Mammary epithelial cell (primary cell): ENCODE measurements around the gene E2F2.

Experiments
- EZH2 ChIP-seq: IDR thresholded peaks from 2 replicates; pipeline ENCODE4 v1.6.1; 2012; ENCODE audit warnings: low read length, inconsistent platforms, borderline replicate concordance
- TF ChIP-seq, protein P1 (sequence below), 2 donors: IDR thresholded peaks in 1 of 2; conservative IDR thresholded peaks in 1 of 2; 2 replicates each; pipeline ENCODE4 v1.5.1; 2011 to 2012; ENCODE audit warnings: inconsistent platforms in 2 of 2, low read length in 2 of 2, mild to moderate bottlenecking in 2 of 2, control low read depth in 1 of 2, low read depth in 1 of 2; ENCODE audit not compliant: insufficient read depth in 1 of 2; ENCODE audit errors: extremely low read depth in 1 of 2

DNA sequence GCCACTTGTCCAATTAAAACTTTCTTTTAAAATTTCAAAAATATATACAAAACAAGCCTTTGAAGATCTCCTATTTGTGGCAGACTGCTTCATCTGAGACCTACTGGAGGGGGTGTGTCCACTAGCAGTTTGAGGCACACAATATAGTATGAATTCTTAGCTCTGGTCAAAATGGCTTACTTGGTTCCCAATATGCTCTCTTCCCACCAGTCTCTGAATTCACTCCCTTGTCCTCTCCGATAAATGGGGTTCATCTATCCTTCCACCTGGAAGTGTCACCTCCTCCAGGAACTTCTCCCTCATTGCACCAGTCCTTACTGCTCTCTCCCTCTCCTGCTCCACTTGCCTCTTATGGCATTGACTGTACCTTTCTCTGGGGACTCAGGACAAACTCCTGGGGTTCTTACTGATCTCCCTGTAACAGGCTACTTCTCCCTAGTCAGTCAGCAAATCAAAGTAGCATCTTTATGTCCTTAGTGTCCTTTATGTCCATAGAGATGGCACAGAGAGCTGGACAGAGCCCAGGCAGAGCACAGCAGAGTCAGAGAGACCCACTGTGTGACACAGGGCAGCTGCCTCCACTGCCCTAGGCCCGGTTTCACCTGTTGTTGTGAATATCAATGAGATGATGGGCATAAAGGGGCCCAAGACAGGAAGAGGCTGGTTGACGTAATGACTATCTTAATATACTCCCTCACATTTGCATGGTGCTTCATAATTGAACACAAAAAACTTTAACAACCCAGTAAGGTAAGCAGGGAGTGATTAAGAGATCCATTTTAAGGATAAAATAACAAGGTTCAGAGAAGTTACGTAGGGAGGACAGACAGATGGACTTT, 50.6 kb downstream of the E2F2 start:
- TF ChIP-seq, protein P1, sequence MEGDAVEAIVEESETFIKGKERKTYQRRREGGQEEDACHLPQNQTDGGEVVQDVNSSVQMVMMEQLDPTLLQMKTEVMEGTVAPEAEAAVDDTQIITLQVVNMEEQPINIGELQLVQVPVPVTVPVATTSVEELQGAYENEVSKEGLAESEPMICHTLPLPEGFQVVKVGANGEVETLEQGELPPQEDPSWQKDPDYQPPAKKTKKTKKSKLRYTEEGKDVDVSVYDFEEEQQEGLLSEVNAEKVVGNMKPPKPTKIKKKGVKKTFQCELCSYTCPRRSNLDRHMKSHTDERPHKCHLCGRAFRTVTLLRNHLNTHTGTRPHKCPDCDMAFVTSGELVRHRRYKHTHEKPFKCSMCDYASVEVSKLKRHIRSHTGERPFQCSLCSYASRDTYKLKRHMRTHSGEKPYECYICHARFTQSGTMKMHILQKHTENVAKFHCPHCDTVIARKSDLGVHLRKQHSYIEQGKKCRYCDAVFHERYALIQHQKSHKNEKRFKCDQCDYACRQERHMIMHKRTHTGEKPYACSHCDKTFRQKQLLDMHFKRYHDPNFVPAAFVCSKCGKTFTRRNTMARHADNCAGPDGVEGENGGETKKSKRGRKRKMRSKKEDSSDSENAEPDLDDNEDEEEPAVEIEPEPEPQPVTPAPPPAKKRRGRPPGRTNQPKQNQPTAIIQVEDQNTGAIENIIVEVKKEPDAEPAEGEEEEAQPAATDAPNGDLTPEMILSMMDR (conservative IDR thresholded peaks at IDR 0.05 in 1 of 2, IDR thresholded peaks at IDR 0.05 in 1 of 2; ENCODE audit: extremely low read depth in 1 of 2, insufficient read depth in 1 of 2, low read depth in 1 of 2, low read length in 2 of 2): no peak
- no peak for TF ChIP-seq EZH2
